ENCODE measurements around the gene LRBA.

The LRBA gene

DNA sequence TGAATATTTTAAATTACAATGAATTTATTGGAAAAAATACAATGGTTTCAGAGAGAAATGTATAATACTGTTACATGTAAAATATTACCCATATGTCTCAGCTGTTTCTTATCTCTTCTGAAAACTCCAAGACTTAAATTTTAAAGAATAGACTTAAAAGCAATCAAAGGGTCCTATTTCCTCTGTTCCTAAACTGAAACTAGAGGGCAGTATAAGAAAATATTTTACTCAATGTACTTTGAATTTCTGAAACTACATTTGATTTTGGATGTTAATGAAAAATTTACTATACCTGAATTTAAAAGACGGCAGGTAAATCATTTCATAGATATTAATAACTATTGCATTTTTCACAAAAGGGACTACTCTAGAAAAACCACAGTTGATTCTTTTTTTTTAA lies 200.2 kb downstream of the LRBA start:
- no peak for DNase-seq (ENCODE audit: low read depth in 2 of 2, low spot score in 1 of 2)

DNA sequence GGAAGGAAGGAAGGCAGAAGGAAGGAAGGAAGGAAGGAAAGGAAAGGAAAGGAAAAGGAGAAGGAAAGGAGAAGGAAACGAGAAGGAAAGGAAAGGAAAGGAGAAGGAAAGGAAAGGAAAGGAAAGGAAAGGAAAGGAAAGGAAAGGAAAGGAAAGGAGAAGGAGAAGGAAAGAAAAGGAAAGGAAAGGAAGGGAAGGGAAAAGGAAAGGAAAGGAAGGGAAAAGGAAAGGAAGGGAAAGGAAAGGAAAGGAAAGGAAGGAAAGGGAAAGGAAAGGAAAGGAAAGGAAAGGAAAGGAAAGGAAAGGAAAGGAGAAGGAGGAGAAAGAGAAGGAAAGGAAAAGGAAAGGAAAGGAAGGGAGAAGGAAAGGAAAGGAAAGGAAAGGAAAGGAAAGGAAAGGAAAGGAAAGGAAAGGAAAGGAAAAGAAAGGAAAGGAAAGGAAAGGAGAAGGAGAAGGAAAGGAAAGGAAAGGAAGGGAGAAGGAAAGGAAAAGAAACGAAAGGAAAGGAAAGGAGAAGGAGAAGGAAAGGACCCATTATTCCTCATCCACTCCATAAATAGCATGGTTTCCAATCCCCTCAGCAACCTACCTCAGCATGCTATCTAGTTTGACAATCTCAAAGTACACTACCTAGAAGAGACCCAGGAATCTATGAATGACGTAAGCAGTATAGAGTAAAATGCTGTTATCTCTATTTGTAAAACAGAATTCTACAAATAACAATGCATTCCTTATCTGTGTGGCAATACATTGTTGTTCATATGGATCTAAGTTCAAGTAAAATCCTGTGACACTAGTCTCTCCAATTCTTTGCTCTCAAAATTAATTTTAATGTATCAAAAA lies 209.7 kb downstream of the LRBA start:
- DNase-seq (ENCODE audit: low read depth in 2 of 2, low spot score in 1 of 2), result no peak

DNA sequence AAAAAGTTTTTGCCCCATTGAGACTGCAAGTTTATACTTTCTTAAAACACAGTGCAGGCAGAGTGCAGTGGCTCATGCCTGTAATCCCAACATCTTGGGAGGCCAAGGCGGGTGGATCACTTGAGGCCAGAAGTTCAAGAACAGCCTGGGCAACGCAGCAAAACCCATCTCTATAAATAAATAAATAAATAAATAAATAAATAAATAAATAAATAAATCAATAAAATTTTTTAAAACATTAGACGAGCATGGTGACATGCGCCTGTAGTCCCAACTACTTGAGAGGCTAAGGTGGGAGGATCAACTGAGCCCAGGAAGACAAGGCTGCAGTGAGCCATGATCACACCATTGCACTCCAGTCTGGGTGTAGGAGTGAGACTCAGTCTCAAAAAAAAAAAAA lies 213.3 kb downstream of the LRBA start:
- no peak for DNase-seq (ENCODE audit: low read depth in 2 of 2, low spot score in 1 of 2)

- no peak for DNase-seq (ENCODE audit: low read depth in 2 of 2, low spot score in 1 of 2)
Observed at GRCh38 chr4:150799207-150799606, 215.9 kb downstream of the LRBA start.

GRCh38 chr4:150794706-150795105 lies 220.4 kb downstream of the LRBA start:
- DNase-seq (ENCODE audit: low read depth in 2 of 2, low spot score in 1 of 2), result no peak

- no peak for DNase-seq (ENCODE audit: low read depth in 2 of 2, low spot score in 1 of 2)
Observed at GRCh38 chr4:150789864-150790263, 225.2 kb downstream of the LRBA start.

- DNase-seq (ENCODE audit: low read depth in 2 of 2, low spot score in 1 of 2), result no peak
Observed at GRCh38 chr4:150784939-150785338, 230.1 kb downstream of the LRBA start.

DNA sequence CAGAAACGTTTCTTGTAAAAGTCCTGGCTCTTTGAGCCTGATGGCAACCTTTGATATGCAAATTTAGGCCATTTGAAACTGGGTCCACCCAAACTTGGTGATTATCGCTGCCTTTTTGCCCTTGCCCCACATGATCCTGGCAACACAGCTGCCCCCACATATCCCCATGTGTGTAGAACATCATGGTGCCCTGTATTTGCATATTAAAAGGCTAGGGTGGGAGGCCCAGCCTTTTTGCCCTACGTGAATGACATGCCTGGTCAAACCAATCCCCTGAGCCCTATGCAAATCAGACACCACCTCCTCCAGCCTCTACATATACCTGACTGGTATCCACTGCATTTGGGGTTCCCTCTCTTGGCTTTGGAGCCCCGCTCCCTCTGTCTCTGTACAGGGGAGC lies 230.8 kb downstream of the LRBA start:
- DNase-seq (ENCODE audit: low read depth in 2 of 2, low spot score in 1 of 2), result no peak

DNA sequence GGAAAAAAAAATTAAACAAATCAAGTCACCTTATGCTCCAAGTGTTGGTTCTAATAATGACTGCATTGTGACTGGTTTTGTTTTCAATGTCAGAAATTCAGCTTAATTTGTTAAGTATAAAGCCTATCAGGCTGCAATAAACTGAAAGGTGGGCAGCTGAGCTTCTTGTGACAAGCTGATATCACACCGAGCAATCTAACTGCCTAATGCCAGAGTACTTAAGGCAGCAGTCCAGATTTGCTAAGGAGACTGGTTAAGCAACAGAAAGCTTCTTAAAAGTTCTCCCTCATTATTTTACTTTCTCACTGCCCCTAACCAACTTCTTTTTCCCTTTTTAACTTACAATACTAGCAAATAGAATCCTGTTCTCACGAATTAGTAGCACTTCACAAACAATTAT lies 232.2 kb downstream of the LRBA start:
- no peak for DNase-seq (ENCODE audit: low read depth in 2 of 2, low spot score in 1 of 2)

DNA sequence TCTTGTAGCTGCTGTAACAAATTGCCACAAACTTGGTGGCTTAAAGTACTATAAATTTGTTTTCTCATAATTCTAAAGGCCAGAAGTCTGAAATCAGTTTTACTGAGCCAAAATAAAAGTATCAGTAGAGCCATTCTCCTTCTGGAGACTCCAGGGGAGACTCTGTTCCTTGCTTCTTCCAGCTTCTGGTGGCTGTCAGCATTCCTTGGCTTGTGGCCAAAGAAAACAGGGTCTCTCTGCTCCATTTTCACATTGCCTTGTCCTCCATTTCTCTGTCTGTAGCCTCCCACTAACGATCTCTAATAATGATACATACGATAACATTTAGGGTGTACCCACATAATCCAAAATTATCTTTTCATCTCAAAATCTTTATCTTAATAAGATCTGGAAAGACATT lies 232.8 kb downstream of the LRBA start:
- no peak for DNase-seq (ENCODE audit: low read depth in 2 of 2, low spot score in 1 of 2)

DNA sequence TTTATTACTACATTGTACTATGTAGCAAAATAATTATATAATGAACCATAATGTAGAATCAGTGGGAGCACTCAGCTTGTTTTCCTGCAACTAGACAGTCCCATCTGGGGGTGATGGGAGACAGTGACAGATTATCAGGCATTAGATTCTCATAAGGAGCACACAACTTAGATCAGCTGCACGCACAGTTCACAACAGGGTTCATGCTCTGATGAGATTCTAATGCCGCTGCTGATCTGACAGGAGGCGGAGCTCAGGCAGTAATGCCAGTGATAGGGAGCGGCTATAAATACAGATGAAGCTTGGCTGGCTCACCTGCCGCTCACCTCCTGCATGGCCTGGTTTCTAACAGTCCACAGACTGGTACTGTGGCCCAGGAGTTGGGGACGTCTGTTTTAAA lies 233.9 kb downstream of the LRBA start:
- DNase-seq (ENCODE audit: low read depth in 2 of 2, low spot score in 1 of 2), result no peak

DNA sequence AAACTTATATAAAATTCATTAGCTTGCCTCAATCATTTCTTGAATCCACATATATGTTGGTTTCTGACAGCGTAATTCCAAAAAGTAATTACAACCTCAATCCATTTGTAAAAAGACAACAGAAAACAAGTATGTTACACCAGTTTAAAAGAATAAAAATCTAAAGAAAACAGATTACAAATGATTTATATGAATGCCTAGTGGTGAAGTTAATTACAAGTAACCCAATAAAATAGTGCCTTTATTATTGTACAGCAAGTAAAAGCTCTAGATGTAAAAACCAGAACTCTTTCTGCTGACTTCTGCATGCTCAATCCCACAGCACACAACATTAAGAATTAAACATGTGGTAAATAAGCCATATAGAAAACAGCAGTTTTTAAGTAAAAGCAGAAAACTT lies 235.4 kb downstream of the LRBA start:
- no peak for DNase-seq (ENCODE audit: low read depth in 2 of 2, low spot score in 1 of 2)

- no peak for DNase-seq (ENCODE audit: low read depth in 2 of 2, low spot score in 1 of 2)
Observed at GRCh38 chr4:150773729-150774449, 241.2 kb downstream of the LRBA start.

- DNase-seq (ENCODE audit: low read depth in 2 of 2, low spot score in 1 of 2), result no peak
Observed at GRCh38 chr4:150773032-150773431, 242.1 kb downstream of the LRBA start.

DNA sequence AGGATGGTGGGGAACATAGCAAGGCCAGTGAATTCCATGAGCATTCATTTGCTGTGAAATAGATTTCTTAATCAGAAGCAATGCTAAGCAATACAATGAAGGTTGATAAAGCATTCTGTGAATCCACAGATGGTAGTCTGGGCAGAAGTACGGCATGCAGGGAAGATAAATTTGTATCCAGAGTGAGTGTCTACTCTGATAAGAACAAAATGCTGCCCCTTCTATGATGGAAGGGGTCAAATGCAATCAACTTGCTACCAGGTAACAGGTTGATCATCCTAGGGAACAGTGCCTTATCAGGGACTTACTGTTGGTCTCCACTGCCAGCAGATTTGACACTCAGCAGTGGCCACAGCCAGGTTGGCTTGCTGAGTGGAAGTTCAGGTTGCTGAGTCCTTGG lies 243.7 kb downstream of the LRBA start:
- DNase-seq (ENCODE audit: low read depth in 2 of 2, low spot score in 1 of 2), result no peak

GRCh38 chr4:150769845-150770244 lies 245.2 kb downstream of the LRBA start:
- no peak for DNase-seq (ENCODE audit: low read depth in 2 of 2, low spot score in 1 of 2)

GRCh38 chr4:150769248-150769647 lies 245.8 kb downstream of the LRBA start:
- DNase-seq (ENCODE audit: low read depth in 2 of 2, low spot score in 1 of 2), result no peak

DNA sequence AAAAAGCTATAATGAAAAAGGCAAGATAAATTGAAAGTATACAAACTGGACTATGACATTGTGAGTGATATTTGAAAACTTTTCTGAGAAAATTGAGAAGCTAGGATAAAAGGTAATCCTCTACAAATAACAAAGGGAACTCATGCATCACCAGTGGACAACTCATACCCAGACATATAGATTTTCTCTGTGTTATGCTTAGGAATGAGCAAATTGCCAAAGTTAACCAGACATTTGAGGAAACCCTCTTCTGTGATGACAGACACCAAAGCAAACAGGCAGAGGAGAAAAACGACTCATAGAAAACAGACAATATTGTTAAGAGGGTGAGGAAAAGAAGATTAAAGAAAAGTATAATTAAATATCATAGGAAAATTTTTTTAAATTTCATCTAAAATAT lies 246.6 kb downstream of the LRBA start:
- no peak for DNase-seq (ENCODE audit: low read depth in 2 of 2, low spot score in 1 of 2)

DNA sequence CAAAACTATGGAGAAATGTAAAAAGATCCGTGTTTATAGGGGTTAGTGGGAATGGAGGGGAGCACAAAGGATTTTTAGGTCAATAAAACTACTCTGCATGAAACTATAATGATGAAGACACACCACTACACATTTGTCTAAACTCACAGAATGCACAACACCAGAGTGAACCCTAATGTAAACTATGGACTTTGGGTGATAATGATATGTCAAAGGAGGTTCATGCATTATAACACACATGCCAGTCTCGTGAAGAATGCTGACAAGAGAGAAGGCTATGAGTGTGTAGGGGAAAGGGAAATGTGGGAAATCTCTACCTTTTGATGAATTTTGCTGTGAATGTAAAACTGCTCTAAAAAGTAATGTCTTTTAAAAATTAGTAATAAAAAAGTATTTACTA lies 249.9 kb downstream of the LRBA start:
- no peak for DNase-seq (ENCODE audit: low read depth in 2 of 2, low spot score in 1 of 2)

DNA sequence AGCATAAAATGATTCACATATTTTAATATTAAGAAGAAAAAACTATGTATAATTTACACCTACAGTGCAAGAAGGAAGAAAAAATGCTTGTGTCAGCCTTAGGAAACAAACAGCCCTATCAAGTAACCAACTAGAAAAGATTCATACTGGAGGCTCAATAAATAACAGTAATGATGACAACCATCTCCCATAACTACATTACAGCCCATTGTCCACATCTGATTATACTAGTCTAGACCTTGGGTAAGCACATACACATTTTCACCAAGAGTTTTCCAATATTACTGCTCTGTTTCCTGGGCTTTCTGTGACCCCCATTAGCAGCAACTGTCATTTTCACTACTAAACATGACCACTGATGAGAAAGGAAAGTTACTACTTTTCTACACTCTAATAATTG lies 263.4 kb downstream of the LRBA start:
- no peak for DNase-seq (ENCODE audit: low read depth in 2 of 2, low spot score in 1 of 2)

- DNase-seq (ENCODE audit: low read depth in 2 of 2, low spot score in 1 of 2), result no peak
Observed at GRCh38 chr4:150750824-150751223, 264.3 kb downstream of the LRBA start.

DNA sequence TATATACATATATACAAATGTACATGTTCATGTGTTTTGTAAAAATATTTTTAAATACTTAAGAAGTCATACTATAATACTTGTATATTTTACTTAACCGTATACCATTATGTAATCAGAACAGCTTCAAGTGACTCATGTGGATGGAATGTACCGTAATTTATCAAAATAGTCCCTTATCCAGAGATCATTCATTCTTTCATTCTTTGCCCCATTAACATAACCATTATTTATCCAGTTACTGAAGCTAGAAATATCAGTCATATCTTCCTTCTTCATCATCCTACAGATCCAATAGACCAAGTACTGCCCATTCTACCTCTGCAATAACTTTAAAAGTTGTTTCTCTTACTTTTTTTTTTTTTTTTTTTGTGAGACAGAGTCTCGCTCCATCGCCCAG lies 268.9 kb downstream of the LRBA start:
- no peak for DNase-seq (ENCODE audit: low read depth in 2 of 2, low spot score in 1 of 2)

GRCh38 chr4:150744570-150744969 lies 270.5 kb downstream of the LRBA start:
- DNase-seq (ENCODE audit: low read depth in 2 of 2, low spot score in 1 of 2), result no peak
